Esophagus muscularis mucosa (tissue), 3 donors: ENCODE data around the gene TMEM140.
"Not testable (repeated sequence)": the region's sequence is repeated elsewhere in the genome, so short reads cannot be mapped to it uniquely, and the experiment has no call there.

ENCODE experiments used
- EP300 ChIP-seq: sonication (generic); formaldehyde crosslinking; IDR thresholded peaks from one replicate; pipeline ENCODE4 v1.6.1; 2017; ENCODE audit warnings: antibody characterized with exemption
- POLR2A ChIP-seq: fragments of 450-650 bp; IDR thresholded peaks from one replicate; pipeline ENCODE4 v1.6.1; 2017; ENCODE audit warnings: antibody characterized with exemption, moderate library complexity, mild to moderate bottlenecking, low read depth
- POLR2AphosphoS5 ChIP-seq, 2 donors: sonication (generic); formaldehyde crosslinking; IDR thresholded peaks; one replicate each; pipeline ENCODE4 v1.6.1; 2017; ENCODE audit warnings: antibody characterized with exemption in 2 of 2

DNA sequence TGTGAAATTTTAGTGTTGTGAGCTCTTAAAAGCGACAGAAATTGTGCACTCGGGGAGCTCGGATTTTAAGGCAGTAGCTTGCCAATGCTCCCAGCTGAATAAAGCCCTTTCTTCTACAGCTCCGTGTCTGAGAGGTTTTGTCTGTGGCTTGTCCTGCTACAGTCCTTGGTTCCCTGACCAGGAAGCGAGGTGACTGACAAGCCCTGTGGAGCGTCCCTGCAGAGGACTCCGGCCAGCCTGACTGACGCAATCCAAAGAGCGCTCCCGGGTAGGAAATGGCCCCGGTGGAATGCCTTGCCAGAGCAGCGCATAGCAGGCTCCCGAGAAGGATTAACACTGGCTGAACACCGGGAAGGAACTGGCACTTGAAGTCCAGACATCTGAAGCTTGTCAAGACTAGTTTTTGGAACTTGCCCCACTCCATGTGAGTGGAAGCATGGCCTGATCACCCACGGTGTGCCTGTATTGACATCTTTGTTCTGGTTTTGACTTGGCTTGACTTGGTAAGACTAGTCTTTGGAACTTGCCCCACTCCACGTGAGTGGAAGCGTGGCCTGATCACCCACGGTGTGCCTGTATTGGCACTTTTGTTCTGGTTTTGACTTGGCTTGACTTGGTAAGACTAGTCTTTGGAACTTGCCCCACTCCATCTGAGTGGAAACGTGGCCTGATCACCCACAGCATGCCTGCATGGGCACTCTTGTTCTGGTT, 23.9 kb downstream of the TMEM140 start:
- TF ChIP-seq POLR2A, EP300: not testable (repeated sequence)
- peak; percentile 41 to 42 for TF ChIP-seq POLR2AphosphoS5 (IDR thresholded peaks at IDR 0.05)
